Myocyte (in vitro differentiated cells): ENCODE measurements around the gene NMB. TPM values are rescaled to one million over a fixed set of nuclear protein-coding genes. Genes with fewer than 3 reads are reported as not detected.
"Not testable (repeated sequence)": the region's sequence is repeated elsewhere in the genome, so short reads cannot be mapped to it uniquely, and the experiment has no call there.

Source experiments
- DNase-seq: peaks from one replicate; pipeline ENCODE4 v3.0.0-alpha.2; 2012; ENCODE audit warnings: low read depth
- total RNA-seq: library from RNA; depleted of rRNA; stranded (reverse); fragments of >200 nt; gene quantifications from 2 replicates; pipeline ENCODE4 v1.2.3, GENCODE V29; 2014

Gene NMB
- total RNA-seq, 1 donor from 2014 or later = 1.7 TPM

- DNase-seq = no peak
These were observed 1.0 kb downstream of the NMB start for GRCh38 chr15:84656972-84657371.

DNA sequence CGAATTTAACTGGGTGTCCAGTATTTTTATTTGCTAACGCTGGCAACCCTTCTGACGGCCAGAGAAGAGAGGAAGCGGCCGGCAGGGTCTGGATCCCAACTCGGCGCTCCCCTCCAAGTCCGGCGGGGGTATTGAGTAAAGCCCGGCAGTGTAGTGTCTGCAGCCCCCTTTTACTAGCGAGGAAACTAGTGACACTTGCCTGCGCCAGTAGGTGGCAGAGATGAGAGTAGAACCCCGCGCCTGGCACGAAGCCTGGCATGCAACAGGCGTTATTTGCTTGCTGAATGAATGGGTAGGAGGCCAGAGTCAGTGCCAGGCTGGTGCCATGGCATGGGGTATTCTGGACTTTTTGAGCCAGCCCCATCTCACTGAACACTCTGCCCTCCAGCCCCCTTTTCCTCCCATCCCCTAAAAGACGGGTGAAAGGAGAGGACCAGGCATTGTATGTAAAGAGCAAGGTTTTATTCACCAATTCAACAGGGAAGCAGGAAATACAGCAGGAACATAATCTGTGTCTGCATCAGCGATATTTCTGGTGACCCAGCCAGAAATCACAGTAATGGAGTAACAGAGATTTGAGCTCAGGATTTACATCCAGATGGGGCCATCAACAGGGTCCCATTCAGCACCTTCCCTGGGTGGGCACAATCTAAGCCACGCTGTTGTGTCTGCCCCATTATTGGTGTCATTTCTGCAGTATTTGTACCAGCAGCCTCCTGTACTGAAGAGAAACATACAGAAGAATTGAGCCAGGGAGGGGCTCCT is 3.1 kb downstream of the NMB start:
- DNase-seq = peak; percentile 91

DNA sequence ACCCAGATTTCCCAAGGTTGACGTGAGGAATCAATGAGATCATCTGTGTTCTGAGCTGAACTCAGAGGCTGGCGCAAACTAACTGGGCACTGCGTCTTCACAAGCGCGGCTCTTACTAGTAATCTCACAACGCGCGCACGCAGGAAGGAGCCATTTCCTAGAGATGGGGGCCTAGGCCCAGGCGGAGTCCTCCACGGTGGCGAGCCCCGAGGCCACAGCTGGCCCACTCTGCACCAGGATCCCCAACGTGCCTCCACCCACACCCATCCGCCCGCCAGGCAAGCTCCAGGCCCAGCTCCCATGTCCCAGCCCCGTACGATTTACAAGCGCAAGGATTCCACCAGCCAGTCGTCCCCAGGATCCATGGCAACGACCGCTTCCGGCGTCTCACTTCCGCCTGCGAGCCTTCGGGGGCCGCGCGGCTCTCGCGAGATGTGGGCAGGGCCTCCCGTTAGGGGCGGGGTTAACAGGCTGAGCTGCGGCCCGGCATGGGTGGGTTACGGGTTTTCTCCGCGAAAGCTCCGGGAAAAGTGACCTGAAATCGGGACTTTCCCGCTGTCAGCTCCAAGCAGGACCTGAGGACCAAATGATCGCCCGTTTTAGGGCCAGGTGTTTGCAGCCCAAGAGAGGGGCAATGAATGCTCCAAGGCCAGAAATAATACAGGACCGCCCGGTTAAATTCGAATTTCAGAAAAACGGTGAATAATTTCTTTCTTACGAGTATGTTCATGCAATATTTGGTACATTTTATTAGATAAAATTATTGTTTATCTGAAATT is 3.9 kb downstream of the NMB start, which contains the start of gene WDR73:
WDR73 (minus strand) TSS at position 374 of the 779 bp plus-strand sequence; CDS start at position 365, 9 bp downstream.
- peak; percentile 96 for DNase-seq

- DNase-seq = no peak
These were observed 4.5 kb downstream of the NMB start for GRCh38 chr15:84653584-84653909.

DNA sequence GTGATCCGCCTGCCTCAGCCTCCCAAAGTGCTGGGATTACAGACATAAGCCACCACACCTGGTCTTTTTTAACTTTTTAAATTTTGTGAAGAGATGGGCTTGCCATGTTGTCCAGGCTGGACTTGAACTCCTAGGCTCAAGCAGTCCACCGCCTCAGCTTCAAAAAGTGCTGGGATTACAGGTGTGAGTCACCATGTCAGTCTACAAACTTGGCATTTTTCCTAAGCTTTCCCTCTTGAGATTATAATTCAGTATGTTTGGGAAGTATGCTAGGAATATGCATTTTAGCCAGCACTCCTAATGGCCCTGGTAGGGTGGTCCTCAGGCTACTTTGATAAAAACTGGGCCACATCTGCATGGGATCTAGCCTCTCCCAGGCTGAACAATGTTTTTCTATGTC is 8.3 kb downstream of the NMB start:
- no peak for DNase-seq

- peak; percentile 84 for DNase-seq
These were observed 9.5 kb downstream of the NMB start for GRCh38 chr15:84648539-84648938.

DNA sequence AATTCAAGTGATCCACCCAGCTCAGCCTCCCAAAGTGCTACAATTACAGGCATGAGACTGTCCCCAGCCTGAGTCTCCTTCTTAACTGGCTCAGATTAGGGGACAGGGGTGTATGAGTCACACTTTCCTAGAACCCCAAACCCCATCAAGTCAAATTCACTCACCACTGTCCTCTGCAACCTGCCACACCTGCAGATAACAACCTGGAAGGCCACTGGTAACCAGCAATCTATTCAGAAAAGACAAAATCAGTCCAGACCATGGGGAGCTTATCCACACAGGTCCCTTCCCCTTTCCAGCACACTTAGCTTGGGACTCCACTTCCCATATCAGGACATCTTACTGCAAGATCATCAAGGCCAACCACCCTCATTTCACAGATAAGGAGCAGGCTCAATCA is 10.3 kb downstream of the NMB start:
- no peak for DNase-seq

- no peak for DNase-seq
These were observed 12.0 kb downstream of the NMB start for GRCh38 chr15:84645997-84646396.

DNA sequence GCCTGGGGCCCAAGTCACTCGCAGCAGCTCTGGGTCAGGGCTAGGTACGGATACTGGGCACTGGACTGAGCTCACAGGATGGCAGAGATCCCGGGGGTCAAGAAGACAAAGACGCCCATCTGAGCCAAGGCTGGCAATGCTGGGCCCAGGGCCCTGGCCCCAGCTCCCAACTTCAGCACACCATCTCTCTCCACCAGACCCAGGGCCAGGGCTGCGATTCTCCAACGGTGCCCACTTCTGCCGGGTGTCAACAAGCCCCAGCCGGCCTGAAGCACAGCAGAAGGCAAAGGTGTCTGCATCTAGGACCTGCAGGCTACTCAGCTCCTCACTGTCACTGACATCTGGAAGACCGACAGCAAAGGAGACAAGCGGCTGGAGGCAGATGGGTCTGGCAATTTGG is 12.5 kb downstream of the NMB start:
- no peak for DNase-seq

DNA sequence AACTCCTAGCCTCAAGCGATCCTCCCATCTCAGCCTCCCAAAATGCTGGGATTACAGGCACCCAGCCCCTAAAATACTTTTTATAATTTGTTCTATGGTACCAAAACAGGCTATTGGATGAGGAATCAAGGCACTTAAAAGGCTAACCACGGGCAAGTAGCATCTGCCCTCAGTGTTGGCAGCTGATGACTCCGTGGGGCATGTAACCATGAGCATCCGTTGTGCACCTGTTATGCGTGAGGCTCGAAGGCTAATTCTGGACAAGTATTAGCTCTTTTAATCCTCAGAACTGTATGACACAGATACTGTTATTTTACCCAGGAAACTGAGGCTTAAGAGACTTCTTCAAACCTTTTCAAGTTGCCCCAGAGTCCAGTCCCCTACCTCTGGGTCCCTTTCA is 14.2 kb downstream of the NMB start:
- peak; percentile 94 for DNase-seq

DNA sequence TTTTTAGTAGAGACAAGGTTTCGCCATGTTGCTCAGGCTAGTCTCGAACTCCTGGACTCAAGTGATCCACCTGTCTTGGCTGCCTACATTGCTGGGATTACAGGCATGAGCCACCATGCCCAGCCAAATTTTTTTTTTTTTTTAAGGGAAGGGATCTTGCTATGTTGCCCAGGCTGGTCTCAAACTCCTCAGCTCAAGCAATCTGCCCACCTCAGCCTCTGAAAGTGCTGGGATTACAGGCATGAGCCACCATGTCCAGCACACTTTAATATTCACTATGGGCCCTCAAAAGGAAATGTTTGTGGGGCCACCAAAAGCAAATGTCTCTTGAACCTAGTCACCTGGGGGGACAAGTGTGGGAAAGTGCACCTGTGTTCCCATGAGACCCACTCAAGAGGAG is 15.4 kb downstream of the NMB start:
- not testable (repeated sequence) for DNase-seq

DNA sequence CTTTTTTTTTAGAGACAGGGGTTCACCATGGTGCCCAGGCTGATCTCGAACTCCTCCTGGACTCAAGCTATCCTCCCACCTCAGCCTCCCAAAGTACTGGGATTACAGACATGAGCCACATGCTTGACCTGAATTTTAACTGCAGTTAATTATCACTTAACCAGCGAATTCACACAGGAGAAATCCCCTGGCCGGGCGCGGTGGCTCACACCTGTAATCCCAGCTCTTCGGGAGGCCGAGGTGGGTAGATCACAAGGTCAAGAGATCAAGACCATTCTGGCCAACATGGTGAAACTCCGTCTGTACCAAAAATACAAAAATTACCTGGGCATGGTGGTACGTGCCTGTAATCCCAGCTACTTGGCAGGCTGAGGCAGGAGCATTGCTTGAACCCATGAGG is 16.1 kb downstream of the NMB start:
- not testable (repeated sequence) for DNase-seq

DNA sequence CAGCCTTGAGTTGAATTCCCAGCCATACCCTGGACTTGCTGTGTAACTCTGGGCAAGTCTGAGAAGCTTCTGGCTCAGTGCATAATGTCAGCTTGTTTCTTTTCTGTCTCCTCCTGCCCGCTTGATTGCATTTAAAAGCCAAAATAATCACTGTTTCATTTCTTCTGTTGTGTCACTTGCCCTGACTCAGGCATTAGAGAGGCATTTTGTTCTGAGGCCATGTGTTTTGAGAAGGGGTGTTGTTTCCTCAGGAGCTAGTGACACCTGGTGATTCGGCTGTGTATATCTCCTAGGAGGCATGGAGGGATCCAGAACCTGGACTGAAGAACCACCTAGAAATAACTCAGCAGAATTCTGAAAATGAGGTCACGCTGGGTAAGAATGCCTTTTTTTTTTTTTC is 19.9 kb downstream of the NMB start:
- no peak for DNase-seq

GRCh38 chr15:84634228-84634837 is 23.7 kb downstream of the NMB start:
- DNase-seq = no peak

- peak; percentile 82 for DNase-seq
These were observed 24.4 kb downstream of the NMB start for GRCh38 chr15:84633311-84634227.

GRCh38 chr15:84631706-84632272 is 26.2 kb downstream of the NMB start:
- DNase-seq = no peak

- DNase-seq = no peak
These were observed 29.0 kb downstream of the NMB start for GRCh38 chr15:84629033-84629432.

- no peak for DNase-seq
These were observed 32.9 kb downstream of the NMB start for GRCh38 chr15:84625123-84625522.

DNA sequence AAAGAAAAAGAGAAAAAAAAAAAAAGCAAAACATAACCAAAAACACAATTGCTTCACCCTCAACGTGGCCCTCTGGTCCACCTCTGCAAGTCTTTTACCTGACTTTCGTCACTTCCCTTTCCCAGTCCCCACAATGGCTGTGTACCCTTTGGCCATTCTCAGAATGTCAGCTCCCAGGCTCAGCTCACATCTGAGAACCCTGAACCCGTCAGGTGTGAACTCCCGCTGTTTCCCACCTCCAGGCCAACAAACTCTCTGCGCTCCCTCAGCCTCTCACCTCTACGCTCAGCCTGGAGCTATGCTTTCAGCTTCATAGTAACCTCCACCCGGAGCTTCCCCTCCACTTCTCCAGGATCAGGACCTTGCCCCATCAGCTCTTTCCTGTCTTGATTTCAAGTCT is 33.6 kb downstream of the NMB start:
- no peak for DNase-seq

DNA sequence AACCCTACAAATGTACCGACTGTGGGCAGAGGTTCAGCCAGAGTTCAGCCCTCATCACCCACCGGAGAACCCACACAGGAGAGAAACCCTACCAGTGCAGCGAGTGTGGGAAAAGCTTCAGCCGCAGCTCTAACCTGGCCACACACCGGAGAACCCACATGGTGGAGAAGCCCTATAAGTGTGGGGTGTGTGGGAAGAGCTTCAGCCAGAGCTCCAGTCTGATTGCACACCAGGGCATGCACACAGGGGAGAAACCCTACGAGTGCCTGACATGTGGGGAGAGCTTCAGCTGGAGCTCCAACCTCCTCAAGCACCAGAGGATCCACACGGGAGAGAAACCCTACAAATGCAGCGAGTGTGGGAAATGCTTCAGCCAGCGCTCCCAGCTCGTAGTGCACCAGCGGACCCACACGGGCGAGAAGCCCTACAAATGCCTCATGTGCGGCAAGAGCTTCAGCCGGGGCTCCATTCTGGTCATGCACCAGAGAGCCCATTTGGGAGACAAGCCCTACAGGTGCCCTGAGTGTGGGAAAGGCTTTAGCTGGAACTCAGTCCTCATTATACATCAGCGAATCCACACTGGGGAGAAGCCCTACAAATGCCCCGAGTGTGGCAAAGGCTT is 36.5 kb downstream of the NMB start:
- DNase-seq = no peak
